ENCODE data around the gene LMTK2. TPM values are rescaled to one million over a fixed set of nuclear protein-coding genes. Genes with fewer than 3 reads are reported as not detected.

The LMTK2 gene
- total and polyA plus RNA-seq, 2 donors (not counting 1 experiment from before 2014, with no cell fraction given): 5.2 to 6.9 TPM

GRCh38 chr7:98204670-98205069 is 98.0 kb downstream of the LMTK2 start:
- Histone ChIP-seq H3K36me3 (ENCODE audit: control insufficient read depth, insufficient read depth, low read length) (peaks cover 1% of the 10 kb centered on the region), H3K79me2 (ENCODE audit: control insufficient read depth, insufficient read depth, low read length) (no peaks in the 10 kb centered on the region), H3K4me3 (replicated peaks in 1 of 4; ENCODE audit: control extremely low read depth in 1 of 4, insufficient read depth in 1 of 4, low read depth in 3 of 4, low read length in 4 of 4) (no peak overlapping the region), H3K27ac (ENCODE audit: insufficient read depth, low read length) (no peak overlapping the region), H4K20me1 (ENCODE audit: control insufficient read depth, extremely low read depth, insufficient read depth, low read length) (no peaks in the 10 kb centered on the region), H3K4me1 (ENCODE audit: control insufficient read depth, extremely low read depth, insufficient read depth, low read length) (no peaks in the 10 kb centered on the region), H3K27me3 (ENCODE audit: control insufficient read depth, insufficient read depth, low read length) (no peaks in the 10 kb centered on the region), H3K9ac (ENCODE audit: insufficient read depth, low read length) (no peak overlapping the region), H3K4me2 (ENCODE audit: extremely low read depth, insufficient read depth, low read length) (no peak overlapping the region), H3K9me3 (ENCODE audit: control insufficient read depth, insufficient read depth, low read depth, low read length) (no peaks in the 10 kb centered on the region), H2AFZ (ENCODE audit: low read length) (no peak overlapping the region)
- TF ChIP-seq EZH2 (IDR thresholded peaks at IDR 0.05; ENCODE audit: low read length, missing control alignments) (no peak), CTCF (conservative IDR thresholded peaks at IDR 0.05 in 1 of 2, IDR thresholded peaks at IDR 0.05 in 1 of 2; ENCODE audit: low read depth in 1 of 2, low read length in 2 of 2) (no peak)
- DNase-seq (ENCODE audit: low read depth in 2 of 2): no peak

GRCh38 chr7:98205162-98205845 is 98.6 kb downstream of the LMTK2 start:
- no peaks in the 10 kb centered on the region for H3K27me3 ChIP-seq (ENCODE audit: control insufficient read depth, insufficient read depth, low read length)
- H3K36me3 ChIP-seq (ENCODE audit: control insufficient read depth, insufficient read depth, low read length): peaks cover 1% of the 10 kb centered on the region
- DNase-seq (ENCODE audit: low read depth in 2 of 2): no peak
- no peak overlapping the region for H3K9ac ChIP-seq (ENCODE audit: insufficient read depth, low read length)
- no peaks in the 10 kb centered on the region for H3K4me1 ChIP-seq (ENCODE audit: control insufficient read depth, extremely low read depth, insufficient read depth, low read length)
- H3K9me3 ChIP-seq (ENCODE audit: control insufficient read depth, insufficient read depth, low read depth, low read length): no peaks in the 10 kb centered on the region
- no peaks in the 10 kb centered on the region for H4K20me1 ChIP-seq (ENCODE audit: control insufficient read depth, extremely low read depth, insufficient read depth, low read length)
- H3K4me2 ChIP-seq (ENCODE audit: extremely low read depth, insufficient read depth, low read length): no peak overlapping the region
- no peak overlapping the region for H3K27ac ChIP-seq (ENCODE audit: insufficient read depth, low read length)
- H2AFZ ChIP-seq (ENCODE audit: low read length): no peak overlapping the region
- no peaks in the 10 kb centered on the region for H3K79me2 ChIP-seq (ENCODE audit: control insufficient read depth, insufficient read depth, low read length)
- TF ChIP-seq EZH2 (IDR thresholded peaks at IDR 0.05; ENCODE audit: low read length, missing control alignments) (no peak), CTCF (conservative IDR thresholded peaks at IDR 0.05 in 1 of 2, IDR thresholded peaks at IDR 0.05 in 1 of 2; ENCODE audit: low read depth in 1 of 2, low read length in 2 of 2) (no peak)
- H3K4me3 ChIP-seq (replicated peaks in 1 of 4; ENCODE audit: control extremely low read depth in 1 of 4, insufficient read depth in 1 of 4, low read depth in 3 of 4, low read length in 4 of 4): no peak overlapping the region

GRCh38 chr7:98206451-98207330 is 100.0 kb downstream of the LMTK2 start:
- Histone ChIP-seq H3K4me1 (ENCODE audit: control insufficient read depth, extremely low read depth, insufficient read depth, low read length) (no peaks in the 10 kb centered on the region), H2AFZ (ENCODE audit: low read length) (no peak overlapping the region), H3K9me3 (ENCODE audit: control insufficient read depth, insufficient read depth, low read depth, low read length) (no peaks in the 10 kb centered on the region), H3K79me2 (ENCODE audit: control insufficient read depth, insufficient read depth, low read length) (no peaks in the 10 kb centered on the region), H4K20me1 (ENCODE audit: control insufficient read depth, extremely low read depth, insufficient read depth, low read length) (no peaks in the 10 kb centered on the region), H3K4me2 (ENCODE audit: extremely low read depth, insufficient read depth, low read length) (no peak overlapping the region), H3K36me3 (ENCODE audit: control insufficient read depth, insufficient read depth, low read length) (peaks cover 1% of the 10 kb centered on the region), H3K4me3 (replicated peaks in 1 of 4; ENCODE audit: control extremely low read depth in 1 of 4, insufficient read depth in 1 of 4, low read depth in 3 of 4, low read length in 4 of 4) (no peak overlapping the region), H3K27ac (ENCODE audit: insufficient read depth, low read length) (no peak overlapping the region), H3K9ac (ENCODE audit: insufficient read depth, low read length) (no peak overlapping the region), H3K27me3 (ENCODE audit: control insufficient read depth, insufficient read depth, low read length) (no peaks in the 10 kb centered on the region)
- TF ChIP-seq CTCF (conservative IDR thresholded peaks at IDR 0.05 in 1 of 2, IDR thresholded peaks at IDR 0.05 in 1 of 2; ENCODE audit: low read depth in 1 of 2, low read length in 2 of 2) (no peak), EZH2 (IDR thresholded peaks at IDR 0.05; ENCODE audit: low read length, missing control alignments) (no peak)
- DNase-seq (ENCODE audit: low read depth in 2 of 2): no peak

All from fibroblast of lung (primary cell).